ENCODE results near the gene DSPP. TPM values are rescaled to one million over a fixed set of nuclear protein-coding genes. Genes with fewer than 3 reads are reported as not detected.

Gene DSPP
- total RNA-seq, 2 experiments from 2014 or later: not detected

DNA sequence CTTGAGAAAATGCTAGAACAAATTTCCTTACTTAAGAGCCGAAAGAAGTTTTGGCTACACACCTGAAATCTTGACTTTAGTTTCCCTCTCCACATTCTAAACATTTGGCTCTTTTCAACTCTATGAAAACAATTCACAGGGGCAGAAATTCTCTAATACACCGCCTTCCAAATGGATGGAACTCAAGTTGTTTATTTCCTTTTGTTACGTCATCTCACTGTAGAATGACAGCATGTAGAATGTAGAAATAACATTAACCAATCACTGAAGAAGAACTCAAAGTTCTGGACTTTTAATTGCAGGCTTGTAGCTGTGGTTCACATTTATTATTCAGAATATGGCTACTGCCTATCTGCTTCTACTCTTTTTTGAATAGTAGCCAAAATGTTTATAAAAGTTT, 43.6 kb downstream of the DSPP start:
- Mint-ChIP-seq H3K36me3 (no peaks in the 10 kb centered on the region), H3K27ac (no peak overlapping the region)
- POLR2A ChIA-PET: no interaction called here

DNA sequence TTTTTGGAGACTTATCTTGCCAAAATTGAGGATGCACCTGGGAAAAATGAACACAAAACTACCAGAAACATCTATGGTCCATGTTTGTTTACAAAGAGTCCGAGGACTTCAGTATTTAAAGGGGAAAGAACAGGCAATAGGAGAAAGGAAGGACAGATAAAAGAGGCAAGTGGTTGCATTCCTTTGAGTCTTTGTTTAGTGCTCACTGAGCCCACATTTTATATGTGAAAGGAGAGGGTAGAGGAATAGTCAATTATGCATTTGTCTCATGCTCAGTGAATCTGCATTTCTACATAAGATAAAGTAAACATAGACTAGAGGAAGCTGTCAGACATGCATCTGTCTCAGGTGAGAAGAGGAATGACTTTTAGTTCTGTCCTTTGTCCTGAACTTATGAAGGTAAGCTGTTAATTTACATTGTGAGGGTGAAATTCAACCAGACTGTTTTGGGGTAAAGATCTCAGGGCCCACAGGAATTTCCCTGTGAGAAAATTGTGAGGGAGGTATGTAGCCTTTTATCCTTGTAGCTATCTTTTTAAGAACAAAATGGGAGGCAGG, 46.2 kb downstream of the DSPP start:
- Mint-ChIP-seq H3K9me3 (no peaks in the 10 kb centered on the region), H3K36me3 (no peaks in the 10 kb centered on the region), H3K4me1 (no peaks in the 10 kb centered on the region), H3K27me3 (peaks cover 12% of the 10 kb centered on the region), H3K4me3 (no peak overlapping the region), H3K27ac (no peak overlapping the region)
- DNase-seq (no peak), ATAC-seq (ENCODE audit: low read depth) (no peak)
- POLR2A ChIA-PET: no interaction called here

More for the DNA sequence above, 43.6 kb downstream of the DSPP start:
- ATAC-seq (ENCODE audit: low read depth) (no peak), DNase-seq (no peak)
- Mint-ChIP-seq H3K27me3 (peaks cover 12% of the 10 kb centered on the region), H3K4me3 (no peak overlapping the region), H3K9me3 (no peaks in the 10 kb centered on the region), H3K4me1 (no peaks in the 10 kb centered on the region)

DNA sequence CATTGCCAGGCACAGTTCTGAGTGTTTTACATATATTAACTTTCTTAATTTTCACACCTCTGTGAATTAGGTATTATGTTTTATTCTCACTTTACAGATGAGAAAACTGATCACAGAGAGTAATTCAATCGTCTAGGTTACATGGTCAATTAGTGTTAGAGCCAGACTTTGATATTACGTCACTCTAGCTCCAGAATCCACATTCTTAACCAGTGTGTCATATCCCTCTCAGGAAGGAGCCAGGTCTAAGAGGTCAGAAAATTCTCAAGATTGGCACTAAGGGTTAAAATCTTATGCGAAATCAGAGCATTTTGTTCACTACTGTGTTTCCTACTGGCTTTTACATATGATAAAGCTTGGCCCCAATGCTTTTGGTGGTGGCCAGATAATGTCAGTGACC, 49.2 kb downstream of the DSPP start:
- no peaks in the 10 kb centered on the region for H3K4me1 Mint-ChIP-seq
- H3K4me3 Mint-ChIP-seq: no peak overlapping the region
- DNase-seq (no peak), ATAC-seq (ENCODE audit: low read depth) (no peak)
- peaks cover 3% of the 10 kb centered on the region for H3K27me3 Mint-ChIP-seq
- no peak overlapping the region for H3K27ac Mint-ChIP-seq
- POLR2A ChIA-PET: no interaction called here
- no peaks in the 10 kb centered on the region for H3K36me3 Mint-ChIP-seq
- no peaks in the 10 kb centered on the region for H3K9me3 Mint-ChIP-seq

DNA sequence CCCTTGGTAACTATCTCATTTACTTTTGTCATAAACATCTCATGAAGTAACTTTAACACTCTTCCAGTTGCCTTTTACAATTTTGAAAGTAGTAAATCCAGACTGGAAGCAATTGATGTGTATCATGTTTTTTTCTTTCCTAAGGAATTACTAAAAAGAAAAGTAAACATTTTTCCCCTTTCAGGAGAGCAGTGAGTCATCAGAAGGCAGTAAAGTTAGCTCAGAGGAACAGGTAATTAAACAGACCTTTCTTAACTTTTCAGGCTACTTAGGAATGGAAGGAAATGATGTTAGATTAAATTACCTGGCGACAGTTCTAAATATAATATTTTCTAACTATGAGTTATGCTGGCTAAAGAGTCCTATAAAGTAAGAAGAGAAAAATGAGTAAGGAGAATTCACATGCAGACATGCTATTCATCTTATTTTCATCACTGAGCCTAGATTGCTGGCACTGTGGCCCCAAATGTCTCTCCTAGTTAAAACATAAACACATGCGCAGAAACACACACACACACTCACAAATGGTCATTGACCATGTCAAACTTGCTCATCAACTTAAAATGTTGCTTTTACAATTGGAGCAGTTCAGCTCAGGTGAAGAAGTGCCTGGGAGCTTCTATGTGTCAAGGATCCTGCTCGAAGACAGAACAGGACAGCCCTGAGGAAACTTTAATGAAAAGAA, 51.1 kb downstream of the DSPP start:
- Mint-ChIP-seq H3K27me3 (peaks cover 4% of the 10 kb centered on the region), H3K27ac (no peak overlapping the region), H3K4me3 (no peak overlapping the region), H3K9me3 (no peaks in the 10 kb centered on the region), H3K4me1 (no peaks in the 10 kb centered on the region), H3K36me3 (no peaks in the 10 kb centered on the region)
- no peak for ATAC-seq (ENCODE audit: low read depth)
- no peak for DNase-seq
- POLR2A ChIA-PET: no interaction called here

DNA sequence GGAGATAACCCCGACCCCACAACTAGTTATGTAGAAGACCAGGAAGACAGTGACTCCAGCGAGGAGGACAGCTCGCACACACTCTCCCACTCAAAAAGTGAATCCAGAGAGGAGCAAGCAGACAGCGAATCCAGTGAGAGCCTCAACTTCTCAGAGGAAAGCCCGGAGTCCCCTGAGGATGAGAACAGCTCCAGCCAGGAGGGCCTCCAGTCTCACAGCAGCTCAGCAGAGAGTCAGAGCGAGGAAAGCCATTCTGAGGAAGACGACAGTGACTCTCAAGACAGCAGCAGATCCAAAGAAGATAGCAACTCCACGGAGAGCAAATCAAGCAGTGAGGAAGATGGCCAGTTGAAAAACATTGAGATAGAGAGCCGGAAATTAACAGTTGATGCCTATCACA, 54.5 kb downstream of the DSPP start:
- POLR2A ChIA-PET: no interaction called here
- Mint-ChIP-seq H3K4me3 (no peak overlapping the region), H3K36me3 (no peaks in the 10 kb centered on the region), H3K27ac (no peak overlapping the region), H3K4me1 (no peaks in the 10 kb centered on the region), H3K9me3 (no peaks in the 10 kb centered on the region), H3K27me3 (peaks cover 6% of the 10 kb centered on the region)
- no peak for ATAC-seq (ENCODE audit: low read depth)
- DNase-seq: no peak

Other genes with a start within 250 kb of the DSPP start
- gene HSD17B11, start 217.3 kb upstream of the DSPP start, total RNA-seq: 10 to 100 TPM; 42.8 to 48.0 TPM
- gene NUDT9, start 186.0 kb upstream of the DSPP start, total RNA-seq: 10 to 100 TPM; 10.5 to 13.4 TPM
- gene SPARCL1, start 79.2 kb upstream of the DSPP start, total RNA-seq: not detected
- not detected for gene DMP1, start 41.8 kb downstream of the DSPP start, total RNA-seq
- gene IBSP, start 191.0 kb downstream of the DSPP start, total RNA-seq: not detected
- gene MEPE, start 224.4 kb downstream of the DSPP start, total RNA-seq: not detected